Measurements from ENCODE around the gene PCDHA4. TPM values are rescaled to one million over a fixed set of nuclear protein-coding genes. Genes with fewer than 3 reads are reported as not detected.
A peak's percentile ranks its signal among the peaks of the same experiment; 100 is the strongest.
"Not testable (repeated sequence)": the region's sequence is repeated elsewhere in the genome, so short reads cannot be mapped to it uniquely, and the experiment has no call there.

Gene PCDHA4
- total RNA-seq, 2 donors from 2014 or later, result 0.78 to 0.81 TPM

DNA sequence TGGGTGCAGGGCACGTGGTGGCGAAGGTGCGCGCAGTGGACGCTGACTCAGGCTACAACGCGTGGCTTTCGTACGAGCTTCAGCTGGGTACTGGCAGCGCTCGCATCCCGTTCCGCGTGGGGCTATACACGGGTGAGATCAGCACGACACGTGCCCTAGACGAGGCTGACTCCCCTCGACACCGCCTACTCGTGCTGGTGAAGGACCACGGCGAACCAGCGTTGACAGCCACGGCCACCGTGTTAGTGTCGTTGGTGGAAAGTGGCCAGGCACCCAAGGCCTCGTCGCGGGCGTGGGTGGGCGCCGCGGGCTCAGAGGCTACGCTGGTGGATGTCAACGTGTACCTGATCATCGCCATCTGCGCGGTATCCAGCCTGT lies 10.2 kb upstream of the PCDHA4 start:
- Histone ChIP-seq H3K4me1 (ENCODE audit: control insufficient read depth in 1 of 2, low read depth in 2 of 2) (no peaks in the 10 kb centered on the region), H3K36me3 (no peaks in the 10 kb centered on the region), H3K27me3 (replicated peaks; ENCODE audit: insufficient read depth) (no peaks in the 10 kb centered on the region), H3K9me3 (peaks cover 25% of the 10 kb centered on the region), H3K4me3 (no peak overlapping the region), H3K27ac (no peak overlapping the region)
- DNase-seq (ENCODE audit: low spot score) (no peak), ATAC-seq (ENCODE audit: insufficient number of reproducible peaks, low FRiP score, low read depth) (no peak)
- TF ChIP-seq, protein P1, sequence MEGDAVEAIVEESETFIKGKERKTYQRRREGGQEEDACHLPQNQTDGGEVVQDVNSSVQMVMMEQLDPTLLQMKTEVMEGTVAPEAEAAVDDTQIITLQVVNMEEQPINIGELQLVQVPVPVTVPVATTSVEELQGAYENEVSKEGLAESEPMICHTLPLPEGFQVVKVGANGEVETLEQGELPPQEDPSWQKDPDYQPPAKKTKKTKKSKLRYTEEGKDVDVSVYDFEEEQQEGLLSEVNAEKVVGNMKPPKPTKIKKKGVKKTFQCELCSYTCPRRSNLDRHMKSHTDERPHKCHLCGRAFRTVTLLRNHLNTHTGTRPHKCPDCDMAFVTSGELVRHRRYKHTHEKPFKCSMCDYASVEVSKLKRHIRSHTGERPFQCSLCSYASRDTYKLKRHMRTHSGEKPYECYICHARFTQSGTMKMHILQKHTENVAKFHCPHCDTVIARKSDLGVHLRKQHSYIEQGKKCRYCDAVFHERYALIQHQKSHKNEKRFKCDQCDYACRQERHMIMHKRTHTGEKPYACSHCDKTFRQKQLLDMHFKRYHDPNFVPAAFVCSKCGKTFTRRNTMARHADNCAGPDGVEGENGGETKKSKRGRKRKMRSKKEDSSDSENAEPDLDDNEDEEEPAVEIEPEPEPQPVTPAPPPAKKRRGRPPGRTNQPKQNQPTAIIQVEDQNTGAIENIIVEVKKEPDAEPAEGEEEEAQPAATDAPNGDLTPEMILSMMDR (IDR thresholded peaks at IDR 0.05), result no peak

- H3K36me3 ChIP-seq, result no peaks in the 10 kb centered on the region
- TF ChIP-seq, protein P1 (IDR thresholded peaks at IDR 0.05), result no peak
- no peaks in the 10 kb centered on the region for H3K27me3 ChIP-seq (replicated peaks; ENCODE audit: insufficient read depth)
- H3K4me3 ChIP-seq, result peak within 1 kb of the TSS; percentile 60
- H3K4me1 ChIP-seq (ENCODE audit: control insufficient read depth in 1 of 2, low read depth in 2 of 2), result no peaks in the 10 kb centered on the region
- no peak for DNase-seq (ENCODE audit: low spot score)
- no peak within 1 kb of the TSS for H3K27ac ChIP-seq
- peaks cover 6% of the 10 kb centered on the region for H3K9me3 ChIP-seq
- ATAC-seq (ENCODE audit: insufficient number of reproducible peaks, low FRiP score, low read depth), result no peak
Measured at GRCh38 chr5:140800816-140801493, 5.9 kb upstream of the PCDHA4 start, which contains the start of gene PCDHA3. Gene PCDHA3 (plus strand): TSS chr5:140801057.

- TF ChIP-seq, protein P1 (IDR thresholded peaks at IDR 0.05), result no peak
- H3K9me3 ChIP-seq, result peaks cover 4% of the 10 kb centered on the region
Measured at GRCh38 chr5:140801494-140801841, 5.4 kb upstream of the PCDHA4 start.

GRCh38 chr5:140802381-140802780 lies 4.5 kb upstream of the PCDHA4 start:
- not testable (repeated sequence) for H3K36me3 ChIP-seq; DNase-seq (ENCODE audit: low spot score); ATAC-seq (ENCODE audit: insufficient number of reproducible peaks, low FRiP score, low read depth); H3K4me3 ChIP-seq; H3K4me1 ChIP-seq (ENCODE audit: control insufficient read depth in 1 of 2, low read depth in 2 of 2); H3K9me3 ChIP-seq; H3K27me3 ChIP-seq (replicated peaks; ENCODE audit: insufficient read depth); H3K27ac ChIP-seq

More at GRCh38 chr5:140801494-140801841, 5.4 kb upstream of the PCDHA4 start:
- Histone ChIP-seq H3K27ac (no peak overlapping the region), H3K4me1 (ENCODE audit: control insufficient read depth in 1 of 2, low read depth in 2 of 2) (no peaks in the 10 kb centered on the region), H3K4me3 (peak overlapping the region; percentile 60), H3K36me3 (no peaks in the 10 kb centered on the region), H3K27me3 (replicated peaks; ENCODE audit: insufficient read depth) (no peaks in the 10 kb centered on the region)
- ATAC-seq (ENCODE audit: insufficient number of reproducible peaks, low FRiP score, low read depth) (no peak), DNase-seq (ENCODE audit: low spot score) (no peak)

DNA sequence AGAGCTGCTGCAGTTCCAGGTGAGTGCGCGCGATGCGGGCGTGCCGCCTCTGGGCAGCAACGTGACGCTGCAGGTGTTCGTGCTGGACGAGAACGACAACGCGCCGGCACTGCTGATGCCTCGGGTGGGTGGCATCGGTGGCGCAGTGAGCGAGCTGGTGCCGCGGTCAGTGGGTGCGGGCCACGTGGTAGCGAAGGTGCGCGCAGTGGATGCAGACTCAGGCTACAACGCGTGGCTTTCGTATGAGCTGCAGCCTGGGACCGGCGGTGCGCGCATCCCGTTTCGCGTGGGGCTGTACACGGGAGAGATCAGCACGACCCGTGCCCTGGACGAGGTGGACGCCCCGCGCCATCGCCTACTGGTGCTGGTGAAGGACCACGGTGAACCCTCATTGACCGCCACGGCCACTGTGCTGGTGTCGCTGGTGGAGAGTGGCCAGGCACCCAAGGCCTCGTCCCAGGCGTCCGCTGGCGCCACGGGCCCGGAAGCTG lies 4.0 kb upstream of the PCDHA4 start:
- Histone ChIP-seq H3K9me3 (peaks cover 4% of the 10 kb centered on the region), H3K27ac (no peak overlapping the region), H3K27me3 (replicated peaks; ENCODE audit: insufficient read depth) (no peaks in the 10 kb centered on the region), H3K4me3 (no peak overlapping the region), H3K4me1 (ENCODE audit: control insufficient read depth in 1 of 2, low read depth in 2 of 2) (no peaks in the 10 kb centered on the region), H3K36me3 (no peaks in the 10 kb centered on the region)
- DNase-seq (ENCODE audit: low spot score) (no peak), ATAC-seq (ENCODE audit: insufficient number of reproducible peaks, low FRiP score, low read depth) (no peak)
- TF ChIP-seq, protein P1 (IDR thresholded peaks at IDR 0.05), result no peak

DNA sequence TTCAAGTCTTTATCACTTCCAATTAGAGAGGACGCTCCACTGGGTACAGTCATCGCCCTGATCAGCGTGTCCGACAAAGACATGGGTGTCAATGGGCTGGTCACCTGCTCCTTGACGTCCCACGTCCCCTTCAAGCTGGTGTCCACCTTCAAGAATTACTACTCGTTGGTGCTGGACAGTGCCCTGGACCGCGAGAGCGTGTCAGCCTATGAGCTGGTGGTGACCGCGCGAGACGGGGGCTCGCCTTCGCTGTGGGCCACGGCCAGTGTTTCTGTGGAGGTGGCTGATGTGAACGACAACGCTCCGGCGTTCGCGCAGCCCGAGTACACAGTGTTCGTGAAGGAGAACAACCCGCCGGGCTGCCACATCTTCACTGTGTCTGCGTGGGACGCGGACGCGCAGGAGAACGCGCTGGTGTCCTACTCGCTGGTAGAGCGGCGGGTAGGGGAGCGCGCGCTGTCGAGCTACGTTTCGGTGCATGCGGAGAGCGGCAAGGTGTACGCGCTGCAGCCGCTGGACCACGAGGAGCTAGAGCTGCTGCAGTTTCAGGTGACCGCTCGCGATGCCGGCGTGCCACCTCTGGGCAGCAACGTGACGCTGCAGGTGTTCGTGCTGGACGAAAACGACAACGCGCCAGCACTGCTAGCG lies 1.5 kb downstream of the PCDHA4 start:
- not testable (repeated sequence) for DNase-seq (ENCODE audit: low spot score); H3K4me1 ChIP-seq (ENCODE audit: control insufficient read depth in 1 of 2, low read depth in 2 of 2); H3K36me3 ChIP-seq; H3K9me3 ChIP-seq; H3K27ac ChIP-seq; H3K27me3 ChIP-seq (replicated peaks; ENCODE audit: insufficient read depth); H3K4me3 ChIP-seq; ATAC-seq (ENCODE audit: insufficient number of reproducible peaks, low FRiP score, low read depth)
